Mesothelial cell of epicardium (in vitro differentiated cells): ENCODE measurements around the gene CDK1. TPM values are rescaled to one million over a fixed set of nuclear protein-coding genes. Genes with fewer than 3 reads are reported as not detected.

ENCODE experiments used
- DNase-seq, 2 experiments: peaks; one replicate each; pipeline ENCODE4 v3.0.0; 2021; ENCODE audit warnings: low spot score in 2 of 2; ENCODE audit not compliant: unreplicated experiment in 2 of 2
- H3K27ac Mint-ChIP-seq: 2 replicates; pipeline ENCODE4 v1.8.0; 2021; ENCODE audit warnings: mixed read lengths
- H3K27me3 Mint-ChIP-seq: 2 replicates; pipeline ENCODE4 v1.8.0; 2021; ENCODE audit warnings: low read depth, mixed read lengths
- H3K36me3 Mint-ChIP-seq: 2 replicates; pipeline ENCODE4 v1.8.0; 2021; ENCODE audit warnings: mixed read lengths
- H3K4me1 Mint-ChIP-seq: 2 replicates; pipeline ENCODE4 v1.8.0; 2021; ENCODE audit warnings: mixed read lengths
- H3K4me3 Mint-ChIP-seq: 2 replicates; pipeline ENCODE4 v1.8.0; 2021; ENCODE audit warnings: mild to moderate bottlenecking, moderate library complexity, mixed read lengths
- H3K9me3 Mint-ChIP-seq: 2 replicates; pipeline ENCODE4 v1.8.0; 2021; ENCODE audit warnings: mixed read lengths
- total RNA-seq: library from RNA; stranded (reverse); gene quantifications from 3 replicates; pipeline ENCODE4 v1.2.1, GENCODE V29; 2021
- TF ChIP-seq, protein P1 (sequence below): fragments of 200-600 bp; sonication (generic); IDR thresholded peaks from one replicate; pipeline ENCODE4 v1.5.0; 2021; ENCODE audit warnings: antibody characterized with exemption; ENCODE audit not compliant: unreplicated experiment

CDK1 gene
- total RNA-seq, 1 donor from 2014 or later, result 41.9 TPM

DNA sequence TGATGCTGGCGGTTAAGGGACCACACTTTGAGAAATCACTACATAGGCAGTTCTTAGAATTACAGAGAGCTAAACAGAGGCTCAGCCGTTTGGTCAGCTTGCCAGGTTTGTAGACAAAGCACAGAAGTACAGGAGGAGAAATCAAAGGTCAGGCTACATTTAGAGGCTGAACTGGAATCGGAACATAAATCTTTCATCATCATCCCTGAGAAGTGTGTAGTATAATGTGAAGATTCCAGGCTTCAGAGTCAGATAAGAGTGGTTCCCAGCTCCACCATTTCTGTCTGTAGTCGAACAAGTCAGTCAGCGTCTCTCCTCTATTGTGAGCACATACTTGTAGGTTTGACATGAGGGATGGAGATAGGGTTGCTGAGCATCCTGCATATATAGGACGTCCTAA, 18.9 kb downstream of the CDK1 start:
- Mint-ChIP-seq H3K27me3 (no peaks in the 10 kb centered on the region), H3K4me1 (peaks cover 11% of the 10 kb centered on the region), H3K27ac (no peak overlapping the region), H3K4me3 (no peak overlapping the region), H3K36me3 (peaks cover 24% of the 10 kb centered on the region), H3K9me3 (no peaks in the 10 kb centered on the region)
- no peak for DNase-seq
- TF ChIP-seq, protein P1, sequence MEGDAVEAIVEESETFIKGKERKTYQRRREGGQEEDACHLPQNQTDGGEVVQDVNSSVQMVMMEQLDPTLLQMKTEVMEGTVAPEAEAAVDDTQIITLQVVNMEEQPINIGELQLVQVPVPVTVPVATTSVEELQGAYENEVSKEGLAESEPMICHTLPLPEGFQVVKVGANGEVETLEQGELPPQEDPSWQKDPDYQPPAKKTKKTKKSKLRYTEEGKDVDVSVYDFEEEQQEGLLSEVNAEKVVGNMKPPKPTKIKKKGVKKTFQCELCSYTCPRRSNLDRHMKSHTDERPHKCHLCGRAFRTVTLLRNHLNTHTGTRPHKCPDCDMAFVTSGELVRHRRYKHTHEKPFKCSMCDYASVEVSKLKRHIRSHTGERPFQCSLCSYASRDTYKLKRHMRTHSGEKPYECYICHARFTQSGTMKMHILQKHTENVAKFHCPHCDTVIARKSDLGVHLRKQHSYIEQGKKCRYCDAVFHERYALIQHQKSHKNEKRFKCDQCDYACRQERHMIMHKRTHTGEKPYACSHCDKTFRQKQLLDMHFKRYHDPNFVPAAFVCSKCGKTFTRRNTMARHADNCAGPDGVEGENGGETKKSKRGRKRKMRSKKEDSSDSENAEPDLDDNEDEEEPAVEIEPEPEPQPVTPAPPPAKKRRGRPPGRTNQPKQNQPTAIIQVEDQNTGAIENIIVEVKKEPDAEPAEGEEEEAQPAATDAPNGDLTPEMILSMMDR, result no peak

DNA sequence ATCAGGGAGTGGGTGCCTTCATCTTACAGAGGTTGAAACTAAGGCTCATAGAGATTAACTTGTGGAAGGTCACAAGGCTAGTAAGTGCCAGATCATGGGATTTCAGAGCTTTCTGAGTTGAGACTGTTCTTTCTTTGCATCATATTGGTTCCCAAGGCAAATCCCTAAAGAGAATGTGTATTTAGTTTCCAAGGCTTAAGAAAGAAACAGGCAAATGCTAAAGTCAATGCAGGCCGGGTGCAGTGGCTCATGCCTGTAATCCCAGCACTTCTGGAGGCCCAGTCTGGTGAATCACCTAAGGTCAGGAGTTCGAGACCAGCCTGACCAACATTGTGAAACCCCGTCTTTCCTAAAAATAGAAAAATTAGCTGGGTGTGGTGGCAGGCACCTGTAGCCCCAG, 19.8 kb downstream of the CDK1 start:
- no peak for DNase-seq
- Mint-ChIP-seq H3K27me3 (no peaks in the 10 kb centered on the region), H3K9me3 (no peaks in the 10 kb centered on the region), H3K4me3 (no peak overlapping the region), H3K4me1 (peaks cover 13% of the 10 kb centered on the region), H3K27ac (no peak overlapping the region), H3K36me3 (peaks cover 21% of the 10 kb centered on the region)
- TF ChIP-seq, protein P1, result no peak

DNA sequence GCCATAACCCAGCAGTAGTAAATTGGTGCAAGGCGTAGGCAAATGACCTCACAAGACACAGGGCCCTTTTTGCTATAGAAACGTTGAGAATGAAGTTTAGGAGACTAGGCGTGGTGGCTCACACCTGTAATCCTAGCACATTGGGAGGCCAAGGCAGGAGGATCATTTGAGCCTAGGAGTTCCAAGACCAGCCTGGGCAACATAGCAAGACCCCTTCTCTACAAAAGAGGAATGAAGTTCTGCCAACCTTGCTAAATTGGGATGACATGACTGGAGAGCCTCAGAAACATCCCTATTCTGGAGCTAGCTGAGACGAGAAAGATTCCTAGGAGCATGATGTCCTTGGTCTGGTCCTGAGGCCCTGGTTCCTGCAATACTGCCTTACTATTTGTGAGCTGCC, 20.6 kb downstream of the CDK1 start:
- DNase-seq, result no peak
- TF ChIP-seq, protein P1, result no peak
- Mint-ChIP-seq H3K4me3 (no peak overlapping the region), H3K27ac (no peak overlapping the region), H3K4me1 (peaks cover 20% of the 10 kb centered on the region), H3K27me3 (no peaks in the 10 kb centered on the region), H3K9me3 (no peaks in the 10 kb centered on the region), H3K36me3 (peaks cover 18% of the 10 kb centered on the region)

GRCh38 chr10:60799971-60800650, 21.8 kb downstream of the CDK1 start:
- H3K36me3 Mint-ChIP-seq, result peaks cover 10% of the 10 kb centered on the region
- no peak overlapping the region for H3K4me3 Mint-ChIP-seq
- TF ChIP-seq, protein P1, result no peak
- no peak for DNase-seq
- H3K9me3 Mint-ChIP-seq, result no peaks in the 10 kb centered on the region
- no peaks in the 10 kb centered on the region for H3K27me3 Mint-ChIP-seq
- peaks cover 24% of the 10 kb centered on the region for H3K4me1 Mint-ChIP-seq
- H3K27ac Mint-ChIP-seq, result no peak overlapping the region

GRCh38 chr10:60800918-60801317, 22.6 kb downstream of the CDK1 start:
- Mint-ChIP-seq H3K27me3 (no peaks in the 10 kb centered on the region), H3K9me3 (no peaks in the 10 kb centered on the region), H3K4me1 (peaks cover 24% of the 10 kb centered on the region), H3K27ac (no peak overlapping the region), H3K4me3 (no peak overlapping the region), H3K36me3 (peaks cover 5% of the 10 kb centered on the region)
- DNase-seq, result no peak
- TF ChIP-seq, protein P1, result no peak
